Choroid plexus epithelial cell (primary cell): Measurements from ENCODE around the gene PDE8A.

Experiments
- DNase-seq: peaks from one replicate; pipeline ENCODE4 v3.0.0-alpha.2; 2010; ENCODE audit warnings: low read depth
- H3K4me3 ChIP-seq: 2 replicates; pipeline ENCODE4 v1.5.1; 2011; ENCODE audit warnings: low read depth, mild to moderate bottlenecking, control low read depth, low read length, moderate library complexity
- TF ChIP-seq, protein P1 (sequence below): conservative IDR thresholded peaks from 2 replicates; pipeline ENCODE4 v1.5.1; 2011; ENCODE audit warnings: low read depth, mild to moderate bottlenecking, control low read depth, inconsistent platforms, low read length, moderate library complexity

The PDE8A gene

GRCh38 chr15:85120351-85121113, 138.9 kb downstream of the PDE8A start:
- no peak overlapping the region for H3K4me3 ChIP-seq
- DNase-seq, result no peak
- TF ChIP-seq, protein P1, sequence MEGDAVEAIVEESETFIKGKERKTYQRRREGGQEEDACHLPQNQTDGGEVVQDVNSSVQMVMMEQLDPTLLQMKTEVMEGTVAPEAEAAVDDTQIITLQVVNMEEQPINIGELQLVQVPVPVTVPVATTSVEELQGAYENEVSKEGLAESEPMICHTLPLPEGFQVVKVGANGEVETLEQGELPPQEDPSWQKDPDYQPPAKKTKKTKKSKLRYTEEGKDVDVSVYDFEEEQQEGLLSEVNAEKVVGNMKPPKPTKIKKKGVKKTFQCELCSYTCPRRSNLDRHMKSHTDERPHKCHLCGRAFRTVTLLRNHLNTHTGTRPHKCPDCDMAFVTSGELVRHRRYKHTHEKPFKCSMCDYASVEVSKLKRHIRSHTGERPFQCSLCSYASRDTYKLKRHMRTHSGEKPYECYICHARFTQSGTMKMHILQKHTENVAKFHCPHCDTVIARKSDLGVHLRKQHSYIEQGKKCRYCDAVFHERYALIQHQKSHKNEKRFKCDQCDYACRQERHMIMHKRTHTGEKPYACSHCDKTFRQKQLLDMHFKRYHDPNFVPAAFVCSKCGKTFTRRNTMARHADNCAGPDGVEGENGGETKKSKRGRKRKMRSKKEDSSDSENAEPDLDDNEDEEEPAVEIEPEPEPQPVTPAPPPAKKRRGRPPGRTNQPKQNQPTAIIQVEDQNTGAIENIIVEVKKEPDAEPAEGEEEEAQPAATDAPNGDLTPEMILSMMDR, result no peak

DNA sequence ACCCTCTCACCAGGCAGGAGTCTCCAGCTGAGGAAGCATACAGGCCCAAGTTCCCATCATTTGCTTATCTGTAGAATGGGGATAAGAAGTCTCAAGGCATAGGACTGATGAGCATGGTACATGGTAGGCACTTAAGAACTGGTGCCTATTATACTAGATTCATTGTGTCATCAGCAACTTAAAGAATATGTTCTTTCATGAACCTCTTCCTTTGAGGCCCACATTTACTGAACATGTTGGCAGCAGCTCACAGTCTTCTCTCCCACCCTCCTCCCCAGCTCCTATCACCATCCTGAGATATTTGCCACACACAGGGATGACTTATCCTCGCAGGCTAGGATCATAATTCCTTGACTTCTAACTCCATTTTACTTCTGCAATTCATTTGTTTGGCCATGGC, 142.5 kb downstream of the PDE8A start:
- TF ChIP-seq, protein P1, result no peak
- DNase-seq, result no peak
- H3K4me3 ChIP-seq, result no peak overlapping the region

DNA sequence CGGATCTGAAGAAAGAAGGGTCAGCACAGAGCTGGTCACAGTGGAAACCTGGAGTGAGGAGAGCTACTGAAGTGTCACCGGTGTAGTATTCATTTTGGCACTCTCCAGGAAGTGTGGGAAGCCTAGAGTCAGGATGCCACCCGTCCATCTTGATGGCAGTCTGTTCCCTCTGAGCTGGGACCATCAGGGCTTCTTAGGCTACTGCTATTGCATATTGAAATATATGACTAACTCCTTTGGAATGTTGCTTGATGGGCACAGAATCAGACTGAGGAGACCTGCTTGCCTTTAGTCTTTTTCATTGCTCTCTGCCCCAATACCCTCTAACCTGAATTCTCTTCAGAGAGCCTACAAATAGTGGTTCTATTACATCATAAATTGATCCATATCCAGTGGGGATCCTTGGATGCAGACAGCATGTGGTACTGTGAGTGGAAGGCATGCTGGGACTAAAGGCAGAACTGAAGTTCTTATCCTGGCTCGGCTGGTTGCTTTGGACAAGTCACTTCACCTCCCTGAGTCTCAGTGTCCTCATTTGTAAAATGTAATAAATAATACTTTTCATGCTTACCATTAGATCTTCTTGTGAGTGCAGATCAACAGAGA, 143.5 kb downstream of the PDE8A start:
- peak; percentile 71 for DNase-seq
- TF ChIP-seq, protein P1, result no peak
- H3K4me3 ChIP-seq, result no peak overlapping the region

DNA sequence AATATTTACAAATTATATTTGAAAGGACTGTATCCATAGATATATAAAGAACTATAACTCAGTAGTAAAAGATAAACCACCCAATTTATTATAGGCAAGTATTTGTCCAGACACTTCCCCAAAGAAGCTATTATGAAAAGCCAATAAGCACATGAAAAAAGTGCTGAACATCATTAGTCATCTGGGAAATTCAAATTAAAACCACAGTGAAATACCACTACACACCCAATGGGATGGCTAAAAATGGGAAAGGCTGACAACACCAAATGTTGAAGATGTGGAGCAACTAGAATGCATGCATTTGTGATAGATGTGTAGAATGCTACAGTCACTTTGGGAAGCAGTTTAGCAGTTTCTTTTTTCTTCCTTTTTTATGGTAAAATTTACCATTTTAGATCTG, 147.0 kb downstream of the PDE8A start:
- no peak overlapping the region for H3K4me3 ChIP-seq
- TF ChIP-seq, protein P1, result no peak
- no peak for DNase-seq

GRCh38 chr15:85129881-85130280, 148.2 kb downstream of the PDE8A start:
- no peak overlapping the region for H3K4me3 ChIP-seq
- TF ChIP-seq, protein P1, result no peak
- DNase-seq, result peak; percentile 41

GRCh38 chr15:85131915-85132314, 150.3 kb downstream of the PDE8A start:
- H3K4me3 ChIP-seq, result no peak overlapping the region
- no peak for DNase-seq
- TF ChIP-seq, protein P1, result no peak

DNA sequence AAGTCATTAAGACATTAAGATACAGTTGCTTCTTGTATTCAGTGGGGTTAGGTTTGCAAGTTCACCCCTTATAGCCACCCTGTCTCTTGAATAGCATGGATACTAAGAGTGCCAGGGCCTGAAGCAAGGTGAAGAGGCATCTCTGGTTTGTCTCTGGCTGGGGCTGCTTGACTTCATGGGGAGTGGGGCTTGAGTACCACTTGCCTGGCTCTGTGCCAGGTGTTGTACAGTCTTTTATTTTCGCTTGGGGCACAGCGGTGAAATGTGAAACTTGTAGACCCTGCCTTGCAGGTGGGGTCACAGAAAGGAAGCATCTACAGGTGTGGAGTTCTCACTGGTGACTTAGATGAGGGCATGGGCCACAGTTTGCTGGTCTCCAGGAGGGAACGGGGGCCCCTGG, 152.1 kb downstream of the PDE8A start:
- TF ChIP-seq, protein P1, result no peak
- no peak for DNase-seq
- no peak overlapping the region for H3K4me3 ChIP-seq
